Brain microvascular endothelial cell (primary cell): Measurements from ENCODE around the gene XPNPEP1.

Experiments
- DNase-seq: peaks from one replicate; pipeline ENCODE4 v3.0.0-alpha.2; 2020
- H3K27ac ChIP-seq: fragments of 250-450 bp; sonication (Bioruptor Pico); 2 replicates; pipeline ENCODE4 v1.5.1; 2020; ENCODE audit warnings: mild to moderate bottlenecking, moderate library complexity
- H3K27me3 ChIP-seq: fragments of 250-450 bp; sonication (Bioruptor Pico); replicated peaks from 2 replicates; pipeline ENCODE4 v1.5.1; 2020; ENCODE audit warnings: mild to moderate bottlenecking
- H3K36me3 ChIP-seq: fragments of 250-450 bp; sonication (Bioruptor Pico); replicated peaks from 2 replicates; pipeline ENCODE4 v1.5.1; 2020; ENCODE audit warnings: mild to moderate bottlenecking
- H3K4me3 ChIP-seq: 2 replicates; pipeline ENCODE4 v1.5.1; 2011; ENCODE audit warnings: low read depth, mild to moderate bottlenecking, control low read depth, low read length, moderate library complexity
- CTCF ChIP-seq: IDR thresholded peaks from 2 replicates; pipeline ENCODE4 v1.5.1; 2011; ENCODE audit warnings: low read depth, mild to moderate bottlenecking, moderate library complexity, low read length, control low read depth, inconsistent platforms; ENCODE audit errors: missing control alignments
- in situ Hi-C: cut with HindIII; loops from 2 replicates; pipeline ENCODE4 v1.10.0; 2017; ENCODE audit warnings: low sequenced_read_pairs, low pct_ligation_motif_present

Gene XPNPEP1

DNA sequence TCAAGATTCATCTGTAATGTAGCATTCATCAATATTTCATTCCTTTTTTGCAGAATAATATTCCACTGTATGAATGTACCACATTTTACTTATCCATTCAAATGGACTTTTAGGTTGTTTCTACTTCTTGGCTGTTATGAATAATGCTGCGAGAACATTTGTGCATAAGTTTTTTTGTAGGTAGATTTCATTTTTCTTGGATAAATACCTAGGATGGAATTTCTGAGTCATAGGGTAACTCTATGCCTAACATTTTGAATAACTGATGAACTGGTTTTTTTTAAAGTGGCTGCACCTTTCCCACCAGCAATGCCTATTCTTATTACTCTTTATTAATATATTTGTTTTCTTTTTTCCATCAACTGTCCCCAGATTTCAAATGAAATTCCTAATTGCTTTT, 9.1 kb upstream of the XPNPEP1 start:
- in situ Hi-C loops, result no loop called here
- TF ChIP-seq CTCF, result no peak
- Histone ChIP-seq H3K27me3 (no peaks in the 10 kb centered on the region), H3K4me3 (no peak overlapping the region), H3K27ac (no peak overlapping the region), H3K36me3 (no peaks in the 10 kb centered on the region)
- no peak for DNase-seq

DNA sequence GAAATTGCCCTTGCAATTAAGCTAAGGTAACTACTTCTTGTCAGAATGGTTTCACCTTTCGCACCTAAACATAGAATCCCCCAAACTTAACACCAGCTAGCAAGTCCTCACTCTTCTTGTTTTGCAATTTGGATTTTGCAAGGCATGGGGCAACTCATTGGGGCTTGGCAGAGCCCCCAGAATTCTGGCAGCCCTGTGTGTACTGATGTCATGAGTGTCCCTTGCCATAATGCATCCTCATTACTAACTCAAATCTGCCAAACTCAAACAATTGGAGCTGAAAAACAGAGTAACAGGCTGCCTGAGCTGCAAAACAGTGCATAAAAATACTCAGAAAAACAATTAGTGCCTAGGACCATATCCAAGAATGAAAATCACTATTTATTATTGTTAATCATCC, 7.9 kb upstream of the XPNPEP1 start:
- in situ Hi-C loops, result no loop called here
- no peak overlapping the region for H3K4me3 ChIP-seq
- DNase-seq, result no peak
- TF ChIP-seq CTCF, result no peak
- no peak overlapping the region for H3K27ac ChIP-seq
- no peaks in the 10 kb centered on the region for H3K36me3 ChIP-seq
- no peaks in the 10 kb centered on the region for H3K27me3 ChIP-seq

- DNase-seq, result no peak
- no peak for TF ChIP-seq CTCF
- in situ Hi-C loops, result no loop called here
Measured at GRCh38 chr10:109929501-109930219, 6.3 kb upstream of the XPNPEP1 start.

GRCh38 chr10:109928475-109928891, 5.2 kb upstream of the XPNPEP1 start:
- no peak for DNase-seq
- Histone ChIP-seq H3K27me3 (no peaks in the 10 kb centered on the region), H3K27ac (no peak overlapping the region), H3K36me3 (no peaks in the 10 kb centered on the region), H3K4me3 (no peak overlapping the region)
- in situ Hi-C loops, result no loop called here
- TF ChIP-seq CTCF, result no peak

More at GRCh38 chr10:109929501-109930219, 6.3 kb upstream of the XPNPEP1 start:
- Histone ChIP-seq H3K4me3 (no peak overlapping the region), H3K27me3 (no peaks in the 10 kb centered on the region), H3K36me3 (no peaks in the 10 kb centered on the region), H3K27ac (no peak overlapping the region)

GRCh38 chr10:109926825-109927224, 3.5 kb upstream of the XPNPEP1 start:
- no peak for TF ChIP-seq CTCF
- H3K27ac ChIP-seq, result no peak overlapping the region
- H3K27me3 ChIP-seq, result no peaks in the 10 kb centered on the region
- no peak for DNase-seq
- no peaks in the 10 kb centered on the region for H3K36me3 ChIP-seq
- H3K4me3 ChIP-seq, result no peak overlapping the region
- in situ Hi-C loops, result no loop called here
